Neural progenitor cell (in vitro differentiated cells): Measurements from ENCODE around the gene MIPEP. TPM values are rescaled to one million over a fixed set of nuclear protein-coding genes. Genes with fewer than 3 reads are reported as not detected.
"Not testable (repeated sequence)": the region's sequence is repeated elsewhere in the genome, so short reads cannot be mapped to it uniquely, and the experiment has no call there.

Source experiments
- DNase-seq: peaks from one replicate; pipeline ENCODE4 v3.0.0-alpha.2; 2016; ENCODE audit warnings: low spot score
- H2AFZ ChIP-seq: fragments of 200-600 bp; sonication (generic); replicated peaks from 2 replicates; pipeline ENCODE4 v1.6.1; 2016; ENCODE audit warnings: antibody characterized with exemption
- H3F3A ChIP-seq: fragments of 200-600 bp; sonication (generic); 2 replicates; pipeline ENCODE4 v1.6.1; 2016; ENCODE audit warnings: antibody characterized with exemption, low read depth
- H3K27ac ChIP-seq: fragments of 200-600 bp; sonication (generic); 2 replicates; pipeline ENCODE4 v1.5.1; 2016; ENCODE audit warnings: mild to moderate bottlenecking
- H3K27me3 ChIP-seq: fragments of 200-600 bp; sonication (generic); 2 replicates; pipeline ENCODE4 v1.6.1; 2016; ENCODE audit warnings: mild to moderate bottlenecking, moderate library complexity
- H3K36me3 ChIP-seq: fragments of 200-600 bp; sonication (generic); 2 replicates; pipeline ENCODE4 v1.5.1; 2016
- H3K4me1 ChIP-seq: fragments of 200-600 bp; sonication (generic); 2 replicates; pipeline ENCODE4 v1.6.1; 2016; ENCODE audit warnings: mixed run types
- H3K4me2 ChIP-seq: fragments of 200-600 bp; sonication (generic); 2 replicates; pipeline ENCODE4 v1.6.1; 2016
- H3K4me3 ChIP-seq: fragments of 200-600 bp; sonication (generic); 2 replicates; pipeline ENCODE4 v1.5.1; 2016
- H3K79me2 ChIP-seq: fragments of 200-600 bp; sonication (generic); 2 replicates; pipeline ENCODE4 v1.6.1; 2016; ENCODE audit warnings: low read depth
- H3K9ac ChIP-seq: fragments of 200-600 bp; sonication (generic); 2 replicates; pipeline ENCODE4 v1.6.1; 2016
- H3K9me3 ChIP-seq: fragments of 200-600 bp; sonication (generic); 2 replicates; pipeline ENCODE4 v1.5.1; 2016; ENCODE audit warnings: low read depth
- H4K20me1 ChIP-seq: fragments of 200-600 bp; sonication (generic); 2 replicates; pipeline ENCODE4 v1.6.1; 2016; ENCODE audit warnings: low read depth
- H3K27ac Mint-ChIP-seq: 3 replicates; pipeline ENCODE4 v1.8.0; 2021; ENCODE audit warnings: mixed read lengths
- H3K27me3 Mint-ChIP-seq: 2 replicates; pipeline ENCODE4 v1.8.0; 2022; ENCODE audit warnings: low read depth, mild to moderate bottlenecking, inconsistent platforms, moderate library complexity, mixed read lengths; ENCODE audit not compliant: insufficient read depth
- H3K36me3 Mint-ChIP-seq: 3 replicates; pipeline ENCODE4 v1.8.0; 2021; ENCODE audit warnings: mixed read lengths
- H3K4me1 Mint-ChIP-seq: 3 replicates; pipeline ENCODE4 v1.8.0; 2021; ENCODE audit warnings: mixed read lengths
- H3K4me3 Mint-ChIP-seq: 3 replicates; pipeline ENCODE4 v1.8.0; 2021; ENCODE audit warnings: mild to moderate bottlenecking, moderate library complexity, mixed read lengths
- H3K9me3 Mint-ChIP-seq: 3 replicates; pipeline ENCODE4 v1.8.0; 2020; ENCODE audit warnings: mixed read lengths
- CTCF ChIP-seq: fragments of 200-600 bp; sonication (generic); IDR thresholded peaks from 2 replicates; pipeline ENCODE4 v1.5.1; 2017; ENCODE audit warnings: antibody characterized with exemption, mild to moderate bottlenecking
- EZH2 ChIP-seq: fragments of 200-600 bp; sonication (generic); IDR thresholded peaks from 2 replicates; pipeline ENCODE4 v1.6.1; 2017; ENCODE audit warnings: antibody characterized with exemption, mild to moderate bottlenecking, moderate library complexity
- EZH2phosphoT487 ChIP-seq: fragments of 200-600 bp; sonication (generic); IDR thresholded peaks from 2 replicates; pipeline ENCODE4 v1.6.1; 2017; ENCODE audit warnings: antibody characterized with exemption
- total RNA-seq: library from RNA; depleted of rRNA; stranded (reverse); fragments of >200 nt; gene quantifications from 2 replicates; pipeline ENCODE4 v1.2.3, GENCODE V29; 2015; ENCODE audit warnings: low replicate concordance

The MIPEP gene
- total RNA-seq, 1 donor from 2014 or later, result 22.8 TPM

GRCh38 chr13:23765531-23765930, 123.7 kb downstream of the MIPEP start:
- no peaks in the 10 kb centered on the region for H3K36me3 ChIP-seq
- H3K36me3 Mint-ChIP-seq, result no peaks in the 10 kb centered on the region
- no peak for DNase-seq
- H3K27me3 Mint-ChIP-seq, result no peaks in the 10 kb centered on the region
- H3K9me3 ChIP-seq, result no peaks in the 10 kb centered on the region
- no peak overlapping the region for H3K9ac ChIP-seq
- peaks cover 13% of the 10 kb centered on the region for H3K4me1 Mint-ChIP-seq
- H3K4me1 ChIP-seq, result no peaks in the 10 kb centered on the region
- H3K27me3 ChIP-seq, result no peaks in the 10 kb centered on the region
- H2AFZ ChIP-seq, result no peak overlapping the region
- H3K4me3 ChIP-seq, result no peak overlapping the region
- no peaks in the 10 kb centered on the region for H3F3A ChIP-seq
- TF ChIP-seq EZH2phosphoT487, result no peak
- TF ChIP-seq CTCF, result no peak
- TF ChIP-seq EZH2, result no peak
- no peaks in the 10 kb centered on the region for H4K20me1 ChIP-seq
- H3K9me3 Mint-ChIP-seq, result no peaks in the 10 kb centered on the region
- H3K79me2 ChIP-seq, result no peaks in the 10 kb centered on the region
- no peak overlapping the region for H3K27ac ChIP-seq
- H3K4me2 ChIP-seq, result no peak overlapping the region
- H3K4me3 Mint-ChIP-seq, result no peak overlapping the region
- H3K27ac Mint-ChIP-seq, result no peak overlapping the region

- H2AFZ ChIP-seq, result no peak overlapping the region
- no peaks in the 10 kb centered on the region for H4K20me1 ChIP-seq
- H3K4me1 ChIP-seq, result no peaks in the 10 kb centered on the region
- no peaks in the 10 kb centered on the region for H3K79me2 ChIP-seq
- H3K9me3 ChIP-seq, result no peaks in the 10 kb centered on the region
- H3K9ac ChIP-seq, result no peak overlapping the region
- TF ChIP-seq EZH2 (no peak), EZH2phosphoT487 (no peak), CTCF (no peak)
- Mint-ChIP-seq H3K9me3 (no peaks in the 10 kb centered on the region), H3K27me3 (no peaks in the 10 kb centered on the region), H3K27ac (no peak overlapping the region), H3K36me3 (peaks cover 2% of the 10 kb centered on the region), H3K4me1 (peaks cover 13% of the 10 kb centered on the region), H3K4me3 (no peak overlapping the region)
- H3K4me3 ChIP-seq, result no peak overlapping the region
- H3K27ac ChIP-seq, result no peak overlapping the region
- H3K36me3 ChIP-seq, result no peaks in the 10 kb centered on the region
- no peak for DNase-seq
- H3K27me3 ChIP-seq, result no peaks in the 10 kb centered on the region
- no peaks in the 10 kb centered on the region for H3F3A ChIP-seq
- no peak overlapping the region for H3K4me2 ChIP-seq
Observed at GRCh38 chr13:23763318-23763717, 125.9 kb downstream of the MIPEP start.

GRCh38 chr13:23761760-23762159, 127.4 kb downstream of the MIPEP start:
- H3K4me2 ChIP-seq, H3K9me3 ChIP-seq, H2AFZ ChIP-seq, H3K36me3 Mint-ChIP-seq, H3K27ac ChIP-seq, H3K79me2 ChIP-seq, H3K27ac Mint-ChIP-seq, H3K27me3 ChIP-seq, H3K36me3 ChIP-seq, H4K20me1 ChIP-seq, H3K4me3 ChIP-seq, H3F3A ChIP-seq, H3K9ac ChIP-seq, H3K9me3 Mint-ChIP-seq, H3K4me1 ChIP-seq, H3K4me3 Mint-ChIP-seq, DNase-seq, H3K27me3 Mint-ChIP-seq: not testable (repeated sequence)
- peaks cover 15% of the 10 kb centered on the region for H3K4me1 Mint-ChIP-seq

- H3K4me2 ChIP-seq, result no peak overlapping the region
- H3K4me1 ChIP-seq, result peaks cover 3% of the 10 kb centered on the region
- no peak overlapping the region for H3K4me3 ChIP-seq
- no peaks in the 10 kb centered on the region for H4K20me1 ChIP-seq
- TF ChIP-seq EZH2phosphoT487 (no peak), CTCF (no peak), EZH2 (no peak)
- peaks cover 2% of the 10 kb centered on the region for H3K36me3 Mint-ChIP-seq
- no peaks in the 10 kb centered on the region for H3K27me3 ChIP-seq
- H3F3A ChIP-seq, result no peaks in the 10 kb centered on the region
- no peaks in the 10 kb centered on the region for H3K27me3 Mint-ChIP-seq
- no peaks in the 10 kb centered on the region for H3K79me2 ChIP-seq
- H3K9ac ChIP-seq, result no peak overlapping the region
- no peak overlapping the region for H2AFZ ChIP-seq
- no peak overlapping the region for H3K27ac Mint-ChIP-seq
- H3K36me3 ChIP-seq, result no peaks in the 10 kb centered on the region
- no peak overlapping the region for H3K27ac ChIP-seq
- no peaks in the 10 kb centered on the region for H3K9me3 Mint-ChIP-seq
- no peak for DNase-seq
- H3K4me1 Mint-ChIP-seq, result peaks cover 18% of the 10 kb centered on the region
- H3K9me3 ChIP-seq, result no peaks in the 10 kb centered on the region
- no peak overlapping the region for H3K4me3 Mint-ChIP-seq
Observed at GRCh38 chr13:23760000-23760399, 129.2 kb downstream of the MIPEP start.
